Fibroblast of villous mesenchyme (primary cell): ENCODE results near the gene TMEM60. TPM values are rescaled to one million over a fixed set of nuclear protein-coding genes. Genes with fewer than 3 reads are reported as not detected.
"Not testable (repeated sequence)": the region's sequence is repeated elsewhere in the genome, so short reads cannot be mapped to it uniquely, and the experiment has no call there.

ENCODE experiments used
- DNase-seq: peaks from one replicate; pipeline ENCODE4 v3.0.0-alpha.2; 2010; ENCODE audit warnings: low read depth
- H3K4me3 ChIP-seq: 2 replicates; pipeline ENCODE4 v1.5.1; 2011; ENCODE audit warnings: low read depth, mild to moderate bottlenecking, low read length
- total RNA-seq: library from RNA; depleted of rRNA; stranded (reverse); fragments of >200 nt; gene quantifications from 2 replicates; pipeline ENCODE4 v1.2.3, GENCODE V29; 2012
- TF ChIP-seq, protein P1 (sequence below): IDR thresholded peaks from 2 replicates; pipeline ENCODE4 v1.5.1; 2012; ENCODE audit warnings: low read depth, mild to moderate bottlenecking, low read length; ENCODE audit not compliant: insufficient read depth

The TMEM60 gene
- total RNA-seq, 1 donor, result 30.2 TPM

GRCh38 chr7:77837275-77837674, 39.0 kb upstream of the TMEM60 start:
- no peak for DNase-seq
- TF ChIP-seq, protein P1, sequence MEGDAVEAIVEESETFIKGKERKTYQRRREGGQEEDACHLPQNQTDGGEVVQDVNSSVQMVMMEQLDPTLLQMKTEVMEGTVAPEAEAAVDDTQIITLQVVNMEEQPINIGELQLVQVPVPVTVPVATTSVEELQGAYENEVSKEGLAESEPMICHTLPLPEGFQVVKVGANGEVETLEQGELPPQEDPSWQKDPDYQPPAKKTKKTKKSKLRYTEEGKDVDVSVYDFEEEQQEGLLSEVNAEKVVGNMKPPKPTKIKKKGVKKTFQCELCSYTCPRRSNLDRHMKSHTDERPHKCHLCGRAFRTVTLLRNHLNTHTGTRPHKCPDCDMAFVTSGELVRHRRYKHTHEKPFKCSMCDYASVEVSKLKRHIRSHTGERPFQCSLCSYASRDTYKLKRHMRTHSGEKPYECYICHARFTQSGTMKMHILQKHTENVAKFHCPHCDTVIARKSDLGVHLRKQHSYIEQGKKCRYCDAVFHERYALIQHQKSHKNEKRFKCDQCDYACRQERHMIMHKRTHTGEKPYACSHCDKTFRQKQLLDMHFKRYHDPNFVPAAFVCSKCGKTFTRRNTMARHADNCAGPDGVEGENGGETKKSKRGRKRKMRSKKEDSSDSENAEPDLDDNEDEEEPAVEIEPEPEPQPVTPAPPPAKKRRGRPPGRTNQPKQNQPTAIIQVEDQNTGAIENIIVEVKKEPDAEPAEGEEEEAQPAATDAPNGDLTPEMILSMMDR, result no peak
- no peak overlapping the region for H3K4me3 ChIP-seq

DNA sequence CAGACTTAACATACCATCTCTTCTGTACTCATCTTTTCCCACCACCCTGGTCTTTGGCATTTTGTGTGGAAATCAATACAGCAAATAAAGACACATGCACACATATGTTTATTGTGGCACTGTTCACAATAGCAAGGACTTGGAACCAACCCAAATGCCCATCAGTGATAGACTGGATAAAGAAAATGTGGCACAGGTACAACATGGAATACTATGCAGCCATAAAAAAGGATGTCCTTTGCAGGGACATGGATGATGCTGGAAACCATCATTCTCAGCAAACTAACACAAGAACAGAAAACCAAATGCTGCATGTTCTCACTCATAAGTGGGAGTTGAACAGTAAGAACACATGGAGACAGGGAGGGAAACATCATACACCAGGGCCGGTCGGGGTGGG, 38.2 kb upstream of the TMEM60 start:
- DNase-seq, H3K4me3 ChIP-seq: not testable (repeated sequence)

DNA sequence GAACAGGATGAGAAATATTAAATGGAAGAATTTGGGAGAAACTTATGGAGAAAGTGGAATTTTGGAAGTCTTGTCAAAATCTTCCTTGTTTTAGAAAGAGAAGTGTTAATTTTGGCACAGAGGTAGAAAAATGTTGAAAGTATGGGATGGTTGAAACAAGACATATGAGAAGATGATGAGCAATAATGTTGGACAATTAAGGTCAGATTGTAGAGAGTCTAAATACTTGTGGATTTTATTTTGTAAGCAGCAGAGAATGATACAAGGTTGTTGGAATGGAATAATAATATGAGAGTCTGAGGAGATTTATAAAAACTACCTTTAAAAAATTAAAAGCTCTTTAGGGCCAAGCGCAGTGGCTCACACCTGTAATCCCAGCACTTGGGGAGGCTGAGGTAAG, 34.9 kb upstream of the TMEM60 start:
- no peak overlapping the region for H3K4me3 ChIP-seq
- TF ChIP-seq, protein P1, result no peak
- no peak for DNase-seq

DNA sequence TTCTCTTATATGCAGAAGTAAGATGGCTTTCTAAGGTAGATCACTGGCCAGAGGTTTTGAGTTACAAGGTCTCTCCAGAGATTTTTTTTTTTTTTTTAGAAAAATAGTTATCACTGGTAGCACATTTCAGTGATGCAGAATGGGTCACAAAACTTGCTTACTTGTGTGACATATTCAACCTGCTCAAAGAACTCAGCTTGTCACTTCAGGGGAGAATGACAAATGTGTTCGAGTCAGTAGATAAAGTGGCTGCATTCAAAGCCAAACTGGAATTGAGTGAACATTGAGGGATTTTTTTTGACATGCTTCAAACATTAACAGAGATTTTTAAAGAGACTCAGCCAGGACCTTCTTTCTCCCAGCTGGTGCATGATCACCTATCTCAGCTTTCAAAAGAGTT, 33.7 kb upstream of the TMEM60 start:
- H3K4me3 ChIP-seq, result no peak overlapping the region
- TF ChIP-seq, protein P1, result no peak
- no peak for DNase-seq

DNA sequence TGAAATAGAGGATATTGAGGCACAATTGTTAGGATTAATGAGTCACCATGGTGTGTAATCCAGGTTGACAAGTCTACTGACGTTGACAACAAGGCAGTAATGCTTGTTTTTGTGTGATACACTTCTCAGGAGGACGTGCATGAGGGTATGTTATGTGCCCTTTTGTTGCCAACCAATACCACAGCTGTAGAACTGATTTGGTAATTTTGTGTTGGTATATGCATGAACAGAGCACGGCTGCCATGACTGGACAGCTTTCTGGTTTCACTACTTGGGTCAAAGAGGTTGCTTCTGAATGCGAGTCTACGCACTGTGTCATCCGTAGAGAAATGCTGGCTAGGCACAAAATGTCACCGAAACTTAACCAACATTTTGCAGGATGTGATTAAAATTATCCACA, 33.2 kb upstream of the TMEM60 start:
- no peak for DNase-seq
- H3K4me3 ChIP-seq, result no peak overlapping the region
- TF ChIP-seq, protein P1, result no peak

- DNase-seq, result no peak
- H3K4me3 ChIP-seq, result no peak overlapping the region
- TF ChIP-seq, protein P1, result no peak
Measured at GRCh38 chr7:77830649-77831355, 32.6 kb upstream of the TMEM60 start.

DNA sequence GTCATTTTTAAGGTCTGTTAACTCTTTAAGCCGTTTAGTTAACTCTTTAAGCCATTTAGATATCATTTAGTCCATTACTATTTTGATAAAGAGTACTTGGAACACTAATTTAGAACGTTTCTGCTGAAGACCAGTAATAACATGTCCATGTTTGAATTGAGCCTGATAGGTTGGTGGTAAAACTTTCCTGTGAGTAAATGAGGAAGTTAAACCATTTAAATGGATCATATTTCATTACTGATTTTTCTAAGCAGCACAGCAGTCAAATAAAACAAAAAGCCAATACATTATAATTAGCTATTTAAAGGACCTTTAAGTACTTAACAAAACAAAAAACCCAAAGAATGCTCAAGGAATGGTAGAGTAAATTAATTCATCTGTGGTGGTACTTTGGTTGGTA, 29.8 kb upstream of the TMEM60 start:
- TF ChIP-seq, protein P1, result no peak
- no peak overlapping the region for H3K4me3 ChIP-seq
- no peak for DNase-seq
